ENCODE results near the gene UBE4A. TPM values are rescaled to one million over a fixed set of nuclear protein-coding genes. Genes with fewer than 3 reads are reported as not detected.

The UBE4A gene
- total and polyA plus RNA-seq, 2 experiments from 2014 or later = 11.8 to 42.2 TPM

DNA sequence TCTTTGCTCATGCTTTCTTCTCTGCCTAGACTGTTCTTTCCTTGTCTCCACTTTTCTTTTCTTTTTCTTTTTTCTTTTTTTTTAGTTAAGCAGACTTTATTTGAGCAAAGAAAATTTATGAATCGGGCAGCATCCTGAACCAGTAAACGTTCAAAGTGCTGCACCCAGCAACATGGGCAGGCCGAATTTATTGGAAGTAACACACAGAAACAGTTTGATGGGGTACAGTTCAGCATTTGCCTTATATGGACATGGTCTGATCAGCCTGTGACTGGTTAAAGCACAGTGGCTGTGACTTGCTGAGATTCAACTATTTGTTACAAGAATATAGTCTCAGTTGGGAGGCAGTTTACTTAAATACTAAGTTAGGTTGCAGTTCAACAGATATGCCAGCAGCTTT lies 38.9 kb upstream of the UBE4A start:
- Mint-ChIP-seq H3K9me3 (no peaks in the 10 kb centered on the region), H3K27me3 (ENCODE audit: insufficient read depth, low read depth, poor library complexity) (peaks cover 4% of the 10 kb centered on the region), H3K4me3 (no peak overlapping the region), H3K4me1 (peaks cover 19% of the 10 kb centered on the region), H3K27ac (no peak overlapping the region), H3K36me3 (ENCODE audit: low read depth) (no peaks in the 10 kb centered on the region)
- Histone ChIP-seq H4K20me1 (replicated peaks; ENCODE audit: insufficient read depth) (no peaks in the 10 kb centered on the region), H3K4me1 (ENCODE audit: insufficient read depth) (peaks cover 11% of the 10 kb centered on the region), H2AFZ (no peak overlapping the region), H3K4me3 (no peak overlapping the region), H3K79me2 (replicated peaks; ENCODE audit: insufficient read depth) (no peaks in the 10 kb centered on the region), H3K4me2 (no peak overlapping the region), H3F3A (replicated peaks; ENCODE audit: low read depth) (peaks cover 6% of the 10 kb centered on the region), H3K36me3 (ENCODE audit: insufficient read depth) (no peaks in the 10 kb centered on the region), H3K27me3 (ENCODE audit: insufficient read depth) (peaks cover 5% of the 10 kb centered on the region; the same call in 1 of the 2 replicates), H3K27ac (ENCODE audit: low read depth) (no peak overlapping the region), H3K9me2 (ENCODE audit: insufficient read depth) (no peaks in the 10 kb centered on the region)
- TF ChIP-seq, protein P1, sequence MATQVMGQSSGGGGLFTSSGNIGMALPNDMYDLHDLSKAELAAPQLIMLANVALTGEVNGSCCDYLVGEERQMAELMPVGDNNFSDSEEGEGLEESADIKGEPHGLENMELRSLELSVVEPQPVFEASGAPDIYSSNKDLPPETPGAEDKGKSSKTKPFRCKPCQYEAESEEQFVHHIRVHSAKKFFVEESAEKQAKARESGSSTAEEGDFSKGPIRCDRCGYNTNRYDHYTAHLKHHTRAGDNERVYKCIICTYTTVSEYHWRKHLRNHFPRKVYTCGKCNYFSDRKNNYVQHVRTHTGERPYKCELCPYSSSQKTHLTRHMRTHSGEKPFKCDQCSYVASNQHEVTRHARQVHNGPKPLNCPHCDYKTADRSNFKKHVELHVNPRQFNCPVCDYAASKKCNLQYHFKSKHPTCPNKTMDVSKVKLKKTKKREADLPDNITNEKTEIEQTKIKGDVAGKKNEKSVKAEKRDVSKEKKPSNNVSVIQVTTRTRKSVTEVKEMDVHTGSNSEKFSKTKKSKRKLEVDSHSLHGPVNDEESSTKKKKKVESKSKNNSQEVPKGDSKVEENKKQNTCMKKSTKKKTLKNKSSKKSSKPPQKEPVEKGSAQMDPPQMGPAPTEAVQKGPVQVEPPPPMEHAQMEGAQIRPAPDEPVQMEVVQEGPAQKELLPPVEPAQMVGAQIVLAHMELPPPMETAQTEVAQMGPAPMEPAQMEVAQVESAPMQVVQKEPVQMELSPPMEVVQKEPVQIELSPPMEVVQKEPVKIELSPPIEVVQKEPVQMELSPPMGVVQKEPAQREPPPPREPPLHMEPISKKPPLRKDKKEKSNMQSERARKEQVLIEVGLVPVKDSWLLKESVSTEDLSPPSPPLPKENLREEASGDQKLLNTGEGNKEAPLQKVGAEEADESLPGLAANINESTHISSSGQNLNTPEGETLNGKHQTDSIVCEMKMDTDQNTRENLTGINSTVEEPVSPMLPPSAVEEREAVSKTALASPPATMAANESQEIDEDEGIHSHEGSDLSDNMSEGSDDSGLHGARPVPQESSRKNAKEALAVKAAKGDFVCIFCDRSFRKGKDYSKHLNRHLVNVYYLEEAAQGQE (IDR thresholded peaks at IDR 0.05; ENCODE audit: unreplicated experiment) = no peak
- TF ChIP-seq NANOG (IDR thresholded peaks at IDR 0.05; ENCODE audit: borderline replicate concordance) (no peak), ZNF114 (CRISPR knock-in tag; IDR thresholded peaks at IDR 0.05) (no peak), EZH2 (IDR thresholded peaks at IDR 0.05; ENCODE audit: low read depth, unreplicated experiment) (no peak), EZH2phosphoT487 (IDR thresholded peaks at IDR 0.05; ENCODE audit: unreplicated experiment) (no peak)
- TF ChIP-seq, protein P2, sequence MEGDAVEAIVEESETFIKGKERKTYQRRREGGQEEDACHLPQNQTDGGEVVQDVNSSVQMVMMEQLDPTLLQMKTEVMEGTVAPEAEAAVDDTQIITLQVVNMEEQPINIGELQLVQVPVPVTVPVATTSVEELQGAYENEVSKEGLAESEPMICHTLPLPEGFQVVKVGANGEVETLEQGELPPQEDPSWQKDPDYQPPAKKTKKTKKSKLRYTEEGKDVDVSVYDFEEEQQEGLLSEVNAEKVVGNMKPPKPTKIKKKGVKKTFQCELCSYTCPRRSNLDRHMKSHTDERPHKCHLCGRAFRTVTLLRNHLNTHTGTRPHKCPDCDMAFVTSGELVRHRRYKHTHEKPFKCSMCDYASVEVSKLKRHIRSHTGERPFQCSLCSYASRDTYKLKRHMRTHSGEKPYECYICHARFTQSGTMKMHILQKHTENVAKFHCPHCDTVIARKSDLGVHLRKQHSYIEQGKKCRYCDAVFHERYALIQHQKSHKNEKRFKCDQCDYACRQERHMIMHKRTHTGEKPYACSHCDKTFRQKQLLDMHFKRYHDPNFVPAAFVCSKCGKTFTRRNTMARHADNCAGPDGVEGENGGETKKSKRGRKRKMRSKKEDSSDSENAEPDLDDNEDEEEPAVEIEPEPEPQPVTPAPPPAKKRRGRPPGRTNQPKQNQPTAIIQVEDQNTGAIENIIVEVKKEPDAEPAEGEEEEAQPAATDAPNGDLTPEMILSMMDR (conservative IDR thresholded peaks at IDR 0.05; ENCODE audit: low read depth in 2 of 2) = no peak
- DNase-seq (ENCODE audit: low spot score) (no peak), ATAC-seq (no peak)

DNA sequence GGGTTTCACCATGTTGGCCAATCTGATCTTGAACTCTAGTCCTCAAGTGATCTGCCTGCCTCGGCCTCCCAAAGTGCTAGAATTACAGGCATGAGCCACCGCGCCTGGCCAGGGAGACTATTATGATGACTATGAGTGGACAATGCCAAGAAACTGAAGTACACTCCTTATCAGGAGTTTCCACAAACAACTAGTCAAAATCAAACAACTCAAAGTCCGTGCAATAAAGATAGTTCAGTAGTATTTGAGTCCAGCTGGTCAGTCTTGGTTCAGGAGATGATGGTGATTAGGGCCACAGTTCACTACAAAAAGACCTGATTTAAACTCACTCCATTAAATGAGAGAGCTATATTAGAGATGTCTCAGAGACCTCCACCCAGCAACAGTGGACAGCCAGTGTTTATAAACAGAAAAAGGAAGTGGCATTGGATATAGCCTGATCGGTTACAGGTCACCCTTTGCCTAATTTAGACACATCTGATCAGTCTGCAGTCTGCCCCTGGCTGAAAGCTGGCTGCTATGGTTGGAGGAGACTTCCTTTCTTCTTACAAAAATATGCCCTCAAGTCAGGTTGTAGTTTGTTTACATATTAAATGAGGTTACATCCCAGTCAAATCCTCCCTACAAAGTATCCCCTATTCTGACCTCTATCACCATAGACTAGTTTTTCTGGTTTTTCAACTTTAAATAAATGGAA lies 37.9 kb upstream of the UBE4A start:
- no peaks in the 10 kb centered on the region for H3K9me2 ChIP-seq (ENCODE audit: insufficient read depth)
- peak overlapping the region; percentile 88; the same call in 1 of the 2 replicates for H2AFZ ChIP-seq
- no peak; the same call in 2 of the 3 replicates for ATAC-seq
- peaks cover under 1% of the 10 kb centered on the region; the same call in 1 of the 2 replicates for H3K4me1 ChIP-seq (ENCODE audit: insufficient read depth)
- H3K27ac Mint-ChIP-seq = no peak overlapping the region
- no peak overlapping the region for H3K4me3 Mint-ChIP-seq
- H3K36me3 ChIP-seq (ENCODE audit: insufficient read depth) = no peaks in the 10 kb centered on the region
- H3K4me3 ChIP-seq = no peak overlapping the region
- H3K27ac ChIP-seq (ENCODE audit: low read depth) = no peak overlapping the region
- H3K4me2 ChIP-seq = no peak overlapping the region
- no peaks in the 10 kb centered on the region for H4K20me1 ChIP-seq (replicated peaks; ENCODE audit: insufficient read depth)
- H3K79me2 ChIP-seq (replicated peaks; ENCODE audit: insufficient read depth) = no peaks in the 10 kb centered on the region
- H3F3A ChIP-seq (replicated peaks; ENCODE audit: low read depth) = no peaks in the 10 kb centered on the region
- peaks cover 2% of the 10 kb centered on the region for H3K27me3 Mint-ChIP-seq (ENCODE audit: insufficient read depth, low read depth, poor library complexity)
- H3K27me3 ChIP-seq (ENCODE audit: insufficient read depth) = peaks cover 5% of the 10 kb centered on the region; the same call in 1 of the 2 replicates
- DNase-seq (ENCODE audit: low spot score) = no peak
- no peaks in the 10 kb centered on the region for H3K36me3 Mint-ChIP-seq (ENCODE audit: low read depth)
- H3K4me1 Mint-ChIP-seq = peaks cover 9% of the 10 kb centered on the region; the same call in 2 of the 3 replicates
- no peaks in the 10 kb centered on the region for H3K9me3 Mint-ChIP-seq
- no peak for TF ChIP-seq STAT1 (IDR thresholded peaks at IDR 0.05; ENCODE audit: unreplicated experiment)
- no peak for TF ChIP-seq POLR2AphosphoS5 (IDR thresholded peaks at IDR 0.05; ENCODE audit: low read depth)
- no peak for TF ChIP-seq NANOG (IDR thresholded peaks at IDR 0.05; ENCODE audit: borderline replicate concordance)
- no peak for TF ChIP-seq EZH2phosphoT487 (IDR thresholded peaks at IDR 0.05; ENCODE audit: unreplicated experiment)
- TF ChIP-seq, protein P3, sequence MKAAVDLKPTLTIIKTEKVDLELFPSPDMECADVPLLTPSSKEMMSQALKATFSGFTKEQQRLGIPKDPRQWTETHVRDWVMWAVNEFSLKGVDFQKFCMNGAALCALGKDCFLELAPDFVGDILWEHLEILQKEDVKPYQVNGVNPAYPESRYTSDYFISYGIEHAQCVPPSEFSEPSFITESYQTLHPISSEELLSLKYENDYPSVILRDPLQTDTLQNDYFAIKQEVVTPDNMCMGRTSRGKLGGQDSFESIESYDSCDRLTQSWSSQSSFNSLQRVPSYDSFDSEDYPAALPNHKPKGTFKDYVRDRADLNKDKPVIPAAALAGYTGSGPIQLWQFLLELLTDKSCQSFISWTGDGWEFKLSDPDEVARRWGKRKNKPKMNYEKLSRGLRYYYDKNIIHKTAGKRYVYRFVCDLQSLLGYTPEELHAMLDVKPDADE (IDR thresholded peaks at IDR 0.05) = no peak
- TF ChIP-seq, protein P2 (conservative IDR thresholded peaks at IDR 0.05; ENCODE audit: low read depth in 2 of 2) = no peak
- TF ChIP-seq ZNF331 (CRISPR knock-in tag; IDR thresholded peaks at IDR 0.05; ENCODE audit: low read depth) = no peak
- no peak for TF ChIP-seq EZH2 (IDR thresholded peaks at IDR 0.05; ENCODE audit: low read depth, unreplicated experiment)
- TF ChIP-seq, protein P1 (IDR thresholded peaks at IDR 0.05; ENCODE audit: unreplicated experiment) = no peak
